ENCODE data around the gene KCNG2. TPM values are rescaled to one million over a fixed set of nuclear protein-coding genes. Genes with fewer than 3 reads are reported as not detected.

KCNG2 gene
- total and polyA plus RNA-seq, 10 of the 15 experiments (the other 5 are each of a cell fraction or from before 2014, with no cell fraction given): 0.20 to 0.23 TPM; not detected in 8

GRCh38 chr18:79940814-79941472, 143.2 kb downstream of the KCNG2 start (continued):
- no peak for TF ChIP-seq ZNF207 (IDR thresholded peaks at IDR 0.05; ENCODE audit: borderline replicate concordance)

GRCh38 chr18:79941473-79942119, 143.9 kb downstream of the KCNG2 start:
- RAD21 ChIA-PET (ENCODE audit: unreplicated experiment): no interaction called here
- H3K27me3 ChIP-seq (replicated peaks in 1 of 2; ENCODE audit: control insufficient read depth in 2 of 2, insufficient read depth in 2 of 2, low read length in 1 of 2): no peaks in the 10 kb centered on the region
- POLR2A ChIA-PET: interaction anchor here (0.7 kb wide), 1 partner anchor 13 kb away, joined by 3 read pairs; no protein-coding TSS in a partner anchor
- intact Hi-C loops (cut with micrococcal nuclease; ENCODE audit: unreplicated experiment): no loop called here
- no peak overlapping the region for H3K4me3 ChIP-seq
- no TSS peak for BruUV-seq (replicated peaks)
- FAIRE-seq (no peak), DNase-seq (ENCODE audit: low read depth, low spot score) (no peak), ATAC-seq (no peak)
- TF ChIP-seq NR2C2 (IDR thresholded peaks at IDR 0.05; ENCODE audit: borderline replicate concordance, control insufficient read depth, insufficient read length, low read depth) (no peak), SMARCA5 (IDR thresholded peaks at IDR 0.05) (no peak), USF1 (IDR thresholded peaks at IDR 0.05; ENCODE audit: borderline replicate concordance, extremely low read length, insufficient read depth, low read depth, low read length) (no peak), MLLT1 (IDR thresholded peaks at IDR 0.05) (no peak)
- TF ChIP-seq, protein P1, sequence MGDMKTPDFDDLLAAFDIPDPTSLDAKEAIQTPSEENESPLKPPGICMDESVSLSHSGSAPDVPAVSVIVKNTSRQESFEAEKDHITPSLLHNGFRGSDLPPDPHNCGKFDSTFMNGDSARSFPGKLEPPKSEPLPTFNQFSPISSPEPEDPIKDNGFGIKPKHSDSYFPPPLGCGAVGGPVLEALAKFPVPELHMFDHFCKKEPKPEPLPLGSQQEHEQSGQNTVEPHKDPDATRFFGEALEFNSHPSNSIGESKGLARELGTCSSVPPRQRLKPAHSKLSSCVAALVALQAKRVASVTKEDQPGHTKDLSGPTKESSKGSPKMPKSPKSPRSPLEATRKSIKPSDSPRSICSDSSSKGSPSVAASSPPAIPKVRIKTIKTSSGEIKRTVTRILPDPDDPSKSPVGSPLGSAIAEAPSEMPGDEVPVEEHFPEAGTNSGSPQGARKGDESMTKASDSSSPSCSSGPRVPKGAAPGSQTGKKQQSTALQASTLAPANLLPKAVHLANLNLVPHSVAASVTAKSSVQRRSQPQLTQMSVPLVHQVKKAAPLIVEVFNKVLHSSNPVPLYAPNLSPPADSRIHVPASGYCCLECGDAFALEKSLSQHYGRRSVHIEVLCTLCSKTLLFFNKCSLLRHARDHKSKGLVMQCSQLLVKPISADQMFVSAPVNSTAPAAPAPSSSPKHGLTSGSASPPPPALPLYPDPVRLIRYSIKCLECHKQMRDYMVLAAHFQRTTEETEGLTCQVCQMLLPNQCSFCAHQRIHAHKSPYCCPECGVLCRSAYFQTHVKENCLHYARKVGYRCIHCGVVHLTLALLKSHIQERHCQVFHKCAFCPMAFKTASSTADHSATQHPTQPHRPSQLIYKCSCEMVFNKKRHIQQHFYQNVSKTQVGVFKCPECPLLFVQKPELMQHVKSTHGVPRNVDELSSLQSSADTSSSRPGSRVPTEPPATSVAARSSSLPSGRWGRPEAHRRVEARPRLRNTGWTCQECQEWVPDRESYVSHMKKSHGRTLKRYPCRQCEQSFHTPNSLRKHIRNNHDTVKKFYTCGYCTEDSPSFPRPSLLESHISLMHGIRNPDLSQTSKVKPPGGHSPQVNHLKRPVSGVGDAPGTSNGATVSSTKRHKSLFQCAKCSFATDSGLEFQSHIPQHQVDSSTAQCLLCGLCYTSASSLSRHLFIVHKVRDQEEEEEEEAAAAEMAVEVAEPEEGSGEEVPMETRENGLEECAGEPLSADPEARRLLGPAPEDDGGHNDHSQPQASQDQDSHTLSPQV (IDR thresholded peaks at IDR 0.05): no peak
- in situ Hi-C loops (cut with MboI): no loop called here
- peaks cover 10% of the 10 kb centered on the region for H3K79me2 ChIP-seq (ENCODE audit: control insufficient read depth, insufficient read depth, low read length)
- 97% methylated on average over 16 of the region's 16 CpGs for WGBS (ENCODE audit: insufficient coverage, insufficient replicate concordance, low lambda C conversion rate, missing lambda C conversion rate)
- peaks cover 26% of the 10 kb centered on the region for H3K4me1 ChIP-seq (ENCODE audit: control insufficient read depth, insufficient read depth, low read length)
- SMC1A ChIA-PET (ENCODE audit: uncharacterized antibody, unreplicated experiment): no interaction called here
- no peak overlapping the region for H3K4me2 ChIP-seq (ENCODE audit: control insufficient read depth, insufficient read depth)
- no peaks in the 10 kb centered on the region for H4K20me1 ChIP-seq (ENCODE audit: control insufficient read depth, insufficient read depth)
- H2AFZ ChIP-seq (ENCODE audit: control insufficient read depth, low read depth, low read length): no peak overlapping the region
- CTCF ChIA-PET: interaction anchor here (0.8 kb wide), 1 partner anchor 22 kb away, joined by 3 read pairs; no protein-coding TSS in a partner anchor
- H3K36me3 ChIP-seq (ENCODE audit: control insufficient read depth in 2 of 2, insufficient read depth in 2 of 2, low read length in 1 of 2): peaks cover 10 to 14% of the 10 kb centered on the region in 2 experiments
- H3K9ac ChIP-seq (ENCODE audit: control insufficient read depth, insufficient read depth, low read length): no peak overlapping the region
- H3K27ac ChIP-seq (ENCODE audit: control insufficient read depth, insufficient read depth): no peak overlapping the region
- H3K9me3 ChIP-seq (replicated peaks; ENCODE audit: control insufficient read depth, insufficient read depth, low read length): no peaks in the 10 kb centered on the region; the same call in 2 of the 3 replicates

Data from GM12878 (cell line).